ENCODE results near the gene OR5H15.
"Not testable (repeated sequence)": the region's sequence is repeated elsewhere in the genome, so short reads cannot be mapped to it uniquely, and the experiment has no call there.

Gene OR5H15

DNA sequence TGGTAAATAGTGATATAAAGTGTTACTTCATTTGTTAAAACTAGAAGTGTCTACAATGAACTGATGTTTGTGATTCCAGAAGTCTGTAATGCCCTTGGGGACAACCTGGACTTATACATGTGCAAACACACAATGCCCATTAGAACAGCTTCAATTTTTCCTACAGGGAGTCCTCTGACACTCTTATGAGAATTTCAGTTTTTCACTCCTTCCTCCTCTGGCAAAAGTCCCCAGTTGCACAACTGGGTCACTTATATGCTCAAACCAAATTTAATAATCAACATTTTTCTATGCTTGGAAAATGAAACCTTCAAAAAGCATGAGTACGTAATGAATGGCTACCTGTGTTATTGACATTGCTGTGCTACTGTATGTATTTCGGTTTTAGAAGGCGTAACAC, at the start of gene OR5H15:
OR5H15 (plus strand) TSS at position 301 of the 400 bp plus-strand sequence. CDS start 2,004 bp downstream, outside the sequence.
- Histone ChIP-seq H3K79me2 (ENCODE audit: insufficient read depth, low read depth) (no peaks in the 10 kb centered on the region), H3K27ac (no peak within 1 kb of the TSS), H3K4me2 (no peak within 1 kb of the TSS), H2AFZ (ENCODE audit: low read depth) (no peak within 1 kb of the TSS), H3K27me3 (ENCODE audit: insufficient read depth, low read depth) (no peaks in the 10 kb centered on the region), H3K9ac (no peak within 1 kb of the TSS), H3K4me1 (ENCODE audit: low read depth, poor library complexity, severe bottlenecking) (no peaks in the 10 kb centered on the region), H3K4me3 (IDR thresholded peaks at IDR 0.05; ENCODE audit: insufficient read depth, low read depth, low read length) (no peak within 1 kb of the TSS), H3K36me3 (ENCODE audit: insufficient read depth) (no peaks in the 10 kb centered on the region), H4K20me1 (ENCODE audit: insufficient read depth) (no peaks in the 10 kb centered on the region)
- TF ChIP-seq, protein P1, sequence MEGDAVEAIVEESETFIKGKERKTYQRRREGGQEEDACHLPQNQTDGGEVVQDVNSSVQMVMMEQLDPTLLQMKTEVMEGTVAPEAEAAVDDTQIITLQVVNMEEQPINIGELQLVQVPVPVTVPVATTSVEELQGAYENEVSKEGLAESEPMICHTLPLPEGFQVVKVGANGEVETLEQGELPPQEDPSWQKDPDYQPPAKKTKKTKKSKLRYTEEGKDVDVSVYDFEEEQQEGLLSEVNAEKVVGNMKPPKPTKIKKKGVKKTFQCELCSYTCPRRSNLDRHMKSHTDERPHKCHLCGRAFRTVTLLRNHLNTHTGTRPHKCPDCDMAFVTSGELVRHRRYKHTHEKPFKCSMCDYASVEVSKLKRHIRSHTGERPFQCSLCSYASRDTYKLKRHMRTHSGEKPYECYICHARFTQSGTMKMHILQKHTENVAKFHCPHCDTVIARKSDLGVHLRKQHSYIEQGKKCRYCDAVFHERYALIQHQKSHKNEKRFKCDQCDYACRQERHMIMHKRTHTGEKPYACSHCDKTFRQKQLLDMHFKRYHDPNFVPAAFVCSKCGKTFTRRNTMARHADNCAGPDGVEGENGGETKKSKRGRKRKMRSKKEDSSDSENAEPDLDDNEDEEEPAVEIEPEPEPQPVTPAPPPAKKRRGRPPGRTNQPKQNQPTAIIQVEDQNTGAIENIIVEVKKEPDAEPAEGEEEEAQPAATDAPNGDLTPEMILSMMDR (conservative IDR thresholded peaks at IDR 0.05; ENCODE audit: low read depth, low read length): no peak

DNA sequence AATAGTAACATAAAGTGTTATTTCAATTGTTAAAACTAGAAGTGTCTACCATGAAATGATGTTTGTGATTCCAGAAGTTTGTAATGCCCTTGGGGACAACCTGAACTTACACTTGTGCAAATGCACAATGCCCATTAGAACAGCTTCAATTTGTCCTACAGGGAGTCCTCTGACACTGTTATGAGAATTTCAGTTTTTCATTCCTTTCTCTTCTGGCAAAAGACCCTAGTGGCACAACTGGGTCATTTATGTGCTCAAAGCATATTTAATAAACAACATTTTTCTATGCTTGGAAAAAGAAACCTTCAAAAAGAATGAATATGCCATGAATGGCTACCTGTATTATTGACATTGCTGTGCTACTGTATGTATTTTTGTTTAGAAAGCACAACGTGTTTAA, 36.1 kb upstream of the OR5H15 start, which contains the start of gene OR5H1:
OR5H1 (plus strand) TSS at position 301 of the 400 bp plus-strand sequence. CDS start 1,977 bp downstream, outside the sequence.
- Histone ChIP-seq H3K27me3 (ENCODE audit: insufficient read depth, low read depth) (no peaks in the 10 kb centered on the region), H3K4me2 (no peak within 1 kb of the TSS), H3K9ac (no peak within 1 kb of the TSS), H3K4me3 (IDR thresholded peaks at IDR 0.05; ENCODE audit: insufficient read depth, low read depth, low read length) (no peak within 1 kb of the TSS), H3K4me1 (ENCODE audit: low read depth, poor library complexity, severe bottlenecking) (peaks cover 3% of the 10 kb centered on the region), H3K36me3 (ENCODE audit: insufficient read depth) (no peaks in the 10 kb centered on the region), H4K20me1 (ENCODE audit: insufficient read depth) (no peaks in the 10 kb centered on the region), H3K79me2 (ENCODE audit: insufficient read depth, low read depth) (no peaks in the 10 kb centered on the region), H3K27ac (no peak within 1 kb of the TSS), H2AFZ (ENCODE audit: low read depth) (no peak within 1 kb of the TSS)
- TF ChIP-seq, protein P1 (conservative IDR thresholded peaks at IDR 0.05; ENCODE audit: low read depth, low read length): no peak

DNA sequence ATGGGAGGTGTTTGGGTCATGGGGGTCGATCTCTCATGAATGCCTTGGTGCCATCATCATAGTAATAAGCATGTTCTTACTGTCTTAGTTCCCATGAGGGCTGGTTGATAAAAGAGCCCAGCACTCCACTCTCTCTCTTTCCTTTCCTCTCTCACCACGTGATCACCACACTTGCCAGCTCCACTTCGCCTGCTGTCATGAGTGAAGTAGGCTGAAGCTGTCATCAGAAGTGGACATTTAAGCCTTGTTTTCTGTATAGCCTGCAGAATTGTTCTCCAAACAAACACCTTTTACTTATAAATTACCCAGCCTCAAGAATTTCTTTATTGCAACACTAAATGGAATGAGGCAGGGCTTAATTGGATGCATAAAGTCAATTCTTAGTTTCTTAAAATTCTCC, 29.9 kb upstream of the OR5H15 start:
- Histone ChIP-seq H3K4me1 (ENCODE audit: low read depth, poor library complexity, severe bottlenecking) (peaks cover 3% of the 10 kb centered on the region), H3K36me3 (ENCODE audit: insufficient read depth) (no peaks in the 10 kb centered on the region), H3K27ac (no peak overlapping the region), H4K20me1 (ENCODE audit: insufficient read depth) (no peaks in the 10 kb centered on the region), H3K79me2 (ENCODE audit: insufficient read depth, low read depth) (no peaks in the 10 kb centered on the region), H2AFZ (ENCODE audit: low read depth) (no peak overlapping the region), H3K27me3 (ENCODE audit: insufficient read depth, low read depth) (no peaks in the 10 kb centered on the region), H3K4me3 (IDR thresholded peaks at IDR 0.05; ENCODE audit: insufficient read depth, low read depth, low read length) (no peak overlapping the region), H3K4me2 (no peak overlapping the region), H3K9ac (no peak overlapping the region)
- TF ChIP-seq, protein P1 (conservative IDR thresholded peaks at IDR 0.05; ENCODE audit: low read depth, low read length): no peak

DNA sequence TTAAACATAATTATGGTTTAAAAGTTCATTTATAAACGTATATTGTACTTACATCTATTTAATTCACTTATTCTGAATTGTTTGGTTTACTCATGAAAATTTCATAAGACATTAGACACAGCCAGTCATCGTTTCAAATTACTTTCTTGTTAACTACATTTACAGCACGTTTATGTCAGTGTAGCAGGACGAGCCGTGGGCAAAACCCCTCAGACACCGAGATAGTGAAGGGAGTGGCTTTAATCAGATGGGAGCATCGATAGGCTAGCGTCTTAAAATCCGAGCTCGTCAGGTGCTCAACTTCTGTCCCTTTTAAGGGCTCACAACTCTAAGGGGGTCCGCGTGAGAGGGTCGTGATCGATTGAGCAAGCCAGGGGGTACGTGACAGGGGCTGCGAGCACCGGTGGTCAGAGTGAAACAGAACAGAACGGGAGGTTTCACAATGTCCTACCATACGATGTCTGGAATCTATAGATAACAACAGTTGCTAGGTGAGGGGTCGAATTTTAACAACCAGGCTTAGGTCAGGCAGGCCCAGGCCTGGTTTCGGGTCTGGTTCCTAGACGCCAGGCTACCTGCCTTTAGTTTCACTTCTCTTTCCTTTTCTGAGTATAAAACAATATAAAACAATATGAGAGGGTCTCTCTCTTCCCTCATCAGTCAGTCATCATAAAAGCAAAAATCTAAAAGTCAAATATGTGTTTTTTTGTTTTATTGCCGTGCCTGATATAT, 28.5 kb upstream of the OR5H15 start:
- H3K79me2 ChIP-seq (ENCODE audit: insufficient read depth, low read depth); H3K4me2 ChIP-seq; H3K27ac ChIP-seq; H2AFZ ChIP-seq (ENCODE audit: low read depth); H3K36me3 ChIP-seq (ENCODE audit: insufficient read depth); H3K9ac ChIP-seq; H3K4me1 ChIP-seq (ENCODE audit: low read depth, poor library complexity, severe bottlenecking); H3K27me3 ChIP-seq (ENCODE audit: insufficient read depth, low read depth); H3K4me3 ChIP-seq (IDR thresholded peaks at IDR 0.05; ENCODE audit: insufficient read depth, low read depth, low read length); H4K20me1 ChIP-seq (ENCODE audit: insufficient read depth): not testable (repeated sequence)

DNA sequence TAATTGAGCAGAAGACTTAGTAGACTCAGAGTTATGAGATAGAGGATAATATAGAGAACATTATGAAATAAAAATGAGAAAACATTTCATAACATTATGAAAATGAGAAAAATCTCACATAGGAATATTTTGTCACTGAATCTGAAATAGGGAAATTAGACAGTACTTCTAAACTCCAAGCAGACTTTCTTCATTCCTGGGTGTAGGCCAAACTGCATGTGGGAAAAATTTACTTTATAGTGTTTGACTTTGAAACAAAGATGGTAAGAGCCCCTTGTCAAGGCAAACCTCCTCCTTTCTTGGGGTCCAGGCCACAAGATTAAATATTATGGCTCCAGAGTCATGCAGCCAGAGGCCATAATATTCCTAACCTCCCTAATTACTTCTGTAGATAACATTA, 26.0 kb upstream of the OR5H15 start:
- Histone ChIP-seq H2AFZ (ENCODE audit: low read depth) (no peak overlapping the region), H3K4me3 (IDR thresholded peaks at IDR 0.05; ENCODE audit: insufficient read depth, low read depth, low read length) (no peak overlapping the region), H3K4me2 (no peak overlapping the region), H4K20me1 (ENCODE audit: insufficient read depth) (no peaks in the 10 kb centered on the region), H3K79me2 (ENCODE audit: insufficient read depth, low read depth) (no peaks in the 10 kb centered on the region), H3K27me3 (ENCODE audit: insufficient read depth, low read depth) (no peaks in the 10 kb centered on the region), H3K36me3 (ENCODE audit: insufficient read depth) (no peaks in the 10 kb centered on the region), H3K9ac (no peak overlapping the region), H3K27ac (no peak overlapping the region), H3K4me1 (ENCODE audit: low read depth, poor library complexity, severe bottlenecking) (no peaks in the 10 kb centered on the region)
- TF ChIP-seq, protein P1 (conservative IDR thresholded peaks at IDR 0.05; ENCODE audit: low read depth, low read length): no peak
